ENCODE data around the gene GNG7.
"Not testable (repeated sequence)": the region's sequence is repeated elsewhere in the genome, so short reads cannot be mapped to it uniquely, and the experiment has no call there.

Gene GNG7

DNA sequence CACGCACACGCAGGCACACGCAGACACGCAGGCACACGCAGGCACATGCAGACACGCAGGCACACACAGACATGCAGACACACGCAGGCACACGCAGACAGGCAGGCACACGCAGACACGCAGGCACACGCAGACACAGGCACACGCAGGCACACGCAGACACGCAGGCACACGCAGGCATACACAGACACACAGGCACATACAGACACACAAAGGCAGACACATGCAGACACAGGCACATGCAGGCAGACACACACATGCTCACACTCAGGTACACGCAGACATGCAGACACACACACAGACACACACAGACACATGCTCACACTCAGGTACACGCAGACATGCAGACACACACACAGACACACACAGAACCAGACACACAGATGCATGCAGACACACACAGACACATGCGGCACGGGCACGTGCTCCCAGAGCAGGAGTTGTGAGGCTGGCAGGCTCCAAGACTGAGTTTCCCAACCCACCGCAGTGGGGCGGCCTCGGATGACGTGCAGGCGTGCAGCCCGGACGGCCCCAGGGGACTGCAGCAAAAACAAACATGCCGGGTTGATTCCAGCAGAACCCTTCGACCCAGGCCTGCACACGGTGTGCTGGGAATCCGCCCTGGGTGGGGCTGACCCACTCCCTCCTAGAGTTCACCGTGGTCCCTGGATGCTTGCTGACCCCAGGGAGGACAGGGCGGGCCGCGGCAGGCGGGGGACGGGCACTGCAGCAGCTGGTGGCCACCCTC, 126.6 kb downstream of the GNG7 start:
- TF ChIP-seq, protein P1, sequence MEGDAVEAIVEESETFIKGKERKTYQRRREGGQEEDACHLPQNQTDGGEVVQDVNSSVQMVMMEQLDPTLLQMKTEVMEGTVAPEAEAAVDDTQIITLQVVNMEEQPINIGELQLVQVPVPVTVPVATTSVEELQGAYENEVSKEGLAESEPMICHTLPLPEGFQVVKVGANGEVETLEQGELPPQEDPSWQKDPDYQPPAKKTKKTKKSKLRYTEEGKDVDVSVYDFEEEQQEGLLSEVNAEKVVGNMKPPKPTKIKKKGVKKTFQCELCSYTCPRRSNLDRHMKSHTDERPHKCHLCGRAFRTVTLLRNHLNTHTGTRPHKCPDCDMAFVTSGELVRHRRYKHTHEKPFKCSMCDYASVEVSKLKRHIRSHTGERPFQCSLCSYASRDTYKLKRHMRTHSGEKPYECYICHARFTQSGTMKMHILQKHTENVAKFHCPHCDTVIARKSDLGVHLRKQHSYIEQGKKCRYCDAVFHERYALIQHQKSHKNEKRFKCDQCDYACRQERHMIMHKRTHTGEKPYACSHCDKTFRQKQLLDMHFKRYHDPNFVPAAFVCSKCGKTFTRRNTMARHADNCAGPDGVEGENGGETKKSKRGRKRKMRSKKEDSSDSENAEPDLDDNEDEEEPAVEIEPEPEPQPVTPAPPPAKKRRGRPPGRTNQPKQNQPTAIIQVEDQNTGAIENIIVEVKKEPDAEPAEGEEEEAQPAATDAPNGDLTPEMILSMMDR (conservative IDR thresholded peaks at IDR 0.05): no peak
- TF ChIP-seq ZFX (IDR thresholded peaks at IDR 0.05): no peak
- no peak overlapping the region for H3K27ac ChIP-seq

DNA sequence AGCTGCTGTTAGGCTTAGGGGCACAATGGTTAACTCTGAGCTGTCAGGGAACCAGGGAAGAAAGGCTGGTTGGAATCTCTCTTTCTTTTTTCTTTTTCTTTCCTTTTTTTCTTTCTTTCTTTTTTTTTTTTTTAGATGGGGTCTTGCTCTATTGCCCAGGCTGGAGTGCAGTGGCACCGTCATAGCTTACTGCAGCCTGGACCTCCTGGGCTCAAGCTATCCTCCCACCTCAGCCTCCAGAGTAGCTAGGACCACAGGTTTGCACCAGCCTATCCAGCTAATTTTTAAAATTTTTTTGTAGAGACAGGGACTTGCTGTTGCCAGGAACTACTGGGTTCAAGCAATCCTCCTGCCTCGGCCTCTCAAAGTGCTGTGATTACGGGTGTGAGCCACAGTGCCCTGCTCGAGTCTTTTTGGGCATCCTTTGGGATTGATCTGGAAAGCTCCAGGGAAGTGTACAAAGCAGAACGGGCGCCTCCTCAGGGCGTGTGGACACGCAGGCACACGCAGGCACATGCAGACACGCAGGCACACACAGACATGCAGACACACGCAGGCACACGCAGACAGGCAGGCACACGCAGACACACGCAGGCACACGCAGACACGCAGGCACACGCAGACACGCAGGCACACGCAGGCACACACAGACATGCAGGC, 127.4 kb downstream of the GNG7 start:
- TF ChIP-seq ZFX (IDR thresholded peaks at IDR 0.05): no peak
- TF ChIP-seq, protein P1 (conservative IDR thresholded peaks at IDR 0.05): no peak
- no peak overlapping the region for H3K27ac ChIP-seq

DNA sequence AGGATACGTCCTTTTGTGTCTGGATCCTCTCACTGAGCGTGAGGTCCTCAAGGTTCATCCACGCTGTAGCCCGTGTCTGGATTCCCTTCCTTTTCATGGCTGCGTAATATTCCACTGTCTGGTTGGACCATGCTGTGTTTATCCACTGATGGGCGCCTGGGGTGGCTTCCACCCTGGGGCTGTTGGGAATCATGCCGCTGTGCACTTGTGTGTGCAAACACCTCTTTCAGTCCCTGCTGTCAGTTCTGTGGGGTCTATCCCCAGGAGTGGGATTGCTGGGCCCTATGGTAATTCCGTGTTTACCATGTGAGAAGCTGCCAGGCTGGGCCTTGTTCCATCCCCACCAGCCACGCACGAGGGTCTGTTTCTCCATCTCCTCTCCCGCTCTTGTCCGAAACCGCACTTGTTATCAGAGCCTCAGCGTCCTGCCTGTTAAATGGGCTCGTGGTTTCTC, 128.0 kb downstream of the GNG7 start:
- no peak overlapping the region for H3K27ac ChIP-seq
- no peak for TF ChIP-seq ZFX (IDR thresholded peaks at IDR 0.05)
- TF ChIP-seq, protein P1 (conservative IDR thresholded peaks at IDR 0.05): no peak

DNA sequence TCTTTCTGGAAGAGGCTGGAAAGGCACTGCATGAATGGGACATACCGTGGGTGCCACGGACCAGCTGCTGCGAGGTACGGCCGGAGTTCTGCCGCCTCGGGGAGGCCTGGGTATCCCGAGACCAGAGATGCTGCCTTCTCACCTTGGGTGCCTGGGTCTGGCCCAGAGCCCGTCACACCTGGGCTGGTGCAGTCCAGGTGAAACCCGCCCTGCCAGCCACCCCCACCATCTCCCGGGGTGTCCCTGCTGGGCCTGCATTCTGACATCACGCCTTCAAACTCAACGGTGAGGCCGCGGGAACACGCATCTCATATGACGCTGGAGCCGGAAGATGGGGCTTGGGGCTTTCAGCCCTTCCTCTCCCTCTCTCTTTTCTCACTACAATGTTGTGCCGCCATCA, 128.6 kb downstream of the GNG7 start:
- TF ChIP-seq, protein P1 (conservative IDR thresholded peaks at IDR 0.05): no peak
- TF ChIP-seq ZFX (IDR thresholded peaks at IDR 0.05): no peak
- no peak overlapping the region for H3K27ac ChIP-seq

DNA sequence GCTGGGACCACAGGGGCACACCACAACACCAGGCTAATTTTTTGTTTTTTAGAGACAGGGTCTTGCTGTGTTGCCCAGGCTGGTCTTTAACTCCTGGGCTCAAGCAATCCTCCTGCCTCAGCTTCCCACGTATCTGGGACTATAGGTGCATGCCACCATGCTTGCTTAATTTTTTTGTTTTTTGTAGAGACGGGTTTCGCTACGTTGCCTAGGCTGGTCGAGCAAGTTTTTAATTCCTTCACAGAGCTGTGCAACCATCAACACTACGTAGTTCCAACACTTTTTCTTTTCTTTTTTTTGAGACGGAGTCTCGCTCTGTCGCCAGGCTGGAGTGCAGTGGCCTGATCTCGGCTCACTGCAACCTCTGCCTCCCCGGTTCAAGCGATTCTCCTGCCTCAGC, 130.3 kb downstream of the GNG7 start:
- H3K27ac ChIP-seq: not testable (repeated sequence)

DNA sequence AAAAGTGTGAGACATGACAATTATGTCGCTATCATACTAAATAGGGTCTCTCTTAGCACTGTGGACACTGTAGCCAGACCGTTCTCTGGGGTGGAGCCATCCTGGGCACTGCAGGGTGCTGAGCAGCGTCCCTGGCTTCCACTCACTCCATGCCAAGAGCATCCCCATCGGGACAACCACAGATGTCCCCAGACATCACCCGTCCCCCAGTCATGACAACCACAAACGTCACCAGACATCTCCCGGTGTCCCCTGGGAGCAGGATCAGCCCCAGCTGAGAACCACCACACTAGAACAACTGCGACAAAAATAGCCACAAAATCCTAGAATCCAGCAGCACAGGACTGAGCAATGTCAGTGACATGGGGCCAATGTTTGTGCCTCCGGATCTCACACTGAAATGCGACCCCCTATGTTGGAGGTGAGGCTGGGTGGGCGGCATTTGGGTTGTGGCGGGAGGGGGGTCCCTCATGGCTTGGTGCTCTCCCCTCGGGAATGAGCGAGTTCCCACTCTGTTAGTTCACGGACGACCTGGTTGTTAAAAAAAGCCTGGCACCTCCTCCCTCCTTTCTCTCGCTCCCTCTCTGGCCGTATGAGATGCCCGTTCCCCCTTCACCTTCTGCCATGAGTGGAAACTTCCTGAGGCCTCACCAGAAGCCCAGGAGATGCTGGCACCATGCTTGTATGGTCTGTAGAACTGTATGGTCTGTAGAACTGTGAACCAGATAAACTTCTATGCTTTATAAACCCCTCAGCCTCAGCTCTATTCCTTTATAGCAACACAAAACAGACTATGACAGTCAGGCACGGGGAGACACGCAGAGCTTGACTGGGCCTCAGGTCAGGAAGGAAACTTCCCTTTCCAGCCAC, 132.7 kb downstream of the GNG7 start:
- no peak overlapping the region for H3K27ac ChIP-seq

DNA sequence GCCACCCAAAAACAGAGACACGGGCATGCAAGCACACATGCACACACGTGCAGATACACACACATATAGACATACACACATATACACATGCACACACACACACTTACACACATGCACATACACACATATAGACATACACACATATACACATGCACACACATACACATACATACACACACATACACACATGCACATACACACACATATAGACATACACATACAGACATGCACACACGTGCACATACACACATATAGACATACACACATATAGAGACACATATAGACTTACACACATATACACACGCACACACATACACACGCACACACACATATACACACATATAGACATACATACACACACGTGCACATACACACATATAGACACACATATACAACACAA, 134.5 kb downstream of the GNG7 start:
- TF ChIP-seq, protein P1 (conservative IDR thresholded peaks at IDR 0.05): no peak
- H3K27ac ChIP-seq: no peak overlapping the region

More for the DNA sequence above, 132.7 kb downstream of the GNG7 start:
- no peak for TF ChIP-seq ZFX (IDR thresholded peaks at IDR 0.05)
- TF ChIP-seq, protein P1 (conservative IDR thresholded peaks at IDR 0.05): no peak

Measured in C4-2B (cell line).